Stimulated activated naive CD8-positive, alpha-beta T cell treated with anti-CD3 and anti-CD28 coated beads, Interleukin-15, Interleukin-2, amounts not matched to agents 100 ng/mL and 50 ng/mL, for 24 hours (primary cell): ENCODE data around the gene XYLB.
"Not testable (repeated sequence)": the region's sequence is repeated elsewhere in the genome, so short reads cannot be mapped to it uniquely, and the experiment has no call there.

Experiments used
- H3K27ac Mint-ChIP-seq: one replicate; pipeline ENCODE4 v1.8.0; 2021; ENCODE audit warnings: mild to moderate bottlenecking, mixed read lengths
- H3K27me3 Mint-ChIP-seq: one replicate; pipeline ENCODE4 v1.8.0; 2021; ENCODE audit warnings: mixed read lengths
- H3K36me3 Mint-ChIP-seq: one replicate; pipeline ENCODE4 v1.8.0; 2021; ENCODE audit warnings: low read depth, mixed read lengths
- H3K4me1 Mint-ChIP-seq: one replicate; pipeline ENCODE4 v1.8.0; 2021; ENCODE audit warnings: low read depth, mixed read lengths
- H3K4me3 Mint-ChIP-seq: one replicate; pipeline ENCODE4 v1.8.0; 2021; ENCODE audit warnings: mild to moderate bottlenecking, mixed read lengths
- H3K9me3 Mint-ChIP-seq: one replicate; pipeline ENCODE4 v1.8.0; 2021; ENCODE audit warnings: mixed read lengths

Gene XYLB

DNA sequence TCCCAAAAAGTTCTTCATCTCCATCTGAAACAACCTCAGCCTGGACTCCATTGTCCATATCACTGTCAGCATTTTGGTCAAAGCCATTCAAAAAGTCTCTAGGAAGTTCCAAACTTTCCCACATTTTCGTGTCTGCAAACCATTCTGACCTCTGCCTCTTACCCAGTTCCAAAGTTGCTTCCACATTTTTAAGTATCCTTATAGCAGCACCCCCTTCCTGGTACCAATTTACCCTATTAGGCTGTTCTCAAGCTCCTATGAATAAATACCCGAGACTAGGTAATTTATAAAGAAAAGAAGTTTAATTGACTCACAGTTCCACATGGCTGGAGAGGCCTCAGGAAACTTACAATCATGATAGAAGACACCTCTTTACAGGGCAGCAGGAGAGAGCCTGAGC lies 87.1 kb downstream of the XYLB start:
- Mint-ChIP-seq H3K9me3 (peaks cover 29% of the 10 kb centered on the region), H3K36me3 (peaks cover 23% of the 10 kb centered on the region)
- H3K4me1 Mint-ChIP-seq, H3K4me3 Mint-ChIP-seq, H3K27me3 Mint-ChIP-seq, H3K27ac Mint-ChIP-seq: not testable (repeated sequence)

DNA sequence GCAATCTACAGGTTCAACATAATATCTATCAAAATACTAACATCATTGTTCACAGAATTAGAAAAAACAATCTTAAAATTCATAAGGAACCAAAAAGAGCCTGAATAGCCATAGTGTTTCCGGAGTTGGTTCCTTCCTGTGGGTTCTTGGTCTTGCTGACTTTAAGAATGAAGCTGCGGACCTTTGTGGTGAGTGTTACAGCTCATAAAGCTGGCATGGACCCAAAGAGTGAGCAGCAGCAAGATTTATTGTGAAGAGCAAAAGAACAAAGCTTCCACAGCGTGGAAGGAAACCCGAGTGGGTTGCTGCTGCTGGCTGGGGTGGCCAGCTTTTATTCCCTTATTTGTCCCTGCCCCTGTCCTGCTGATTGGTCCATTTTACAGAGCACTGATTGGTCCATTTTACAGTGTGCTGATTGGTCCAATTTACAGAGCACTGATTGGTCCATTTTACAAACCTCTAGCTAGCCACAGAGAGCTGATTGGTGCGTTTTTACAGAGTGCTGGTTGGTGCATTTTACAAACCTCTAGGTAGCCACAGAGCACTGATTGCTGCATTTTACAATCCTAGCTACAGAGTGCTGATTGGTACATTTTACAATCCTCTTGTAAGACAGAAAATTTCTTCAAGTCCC lies 92.0 kb downstream of the XYLB start:
- Mint-ChIP-seq H3K9me3 (peaks cover 25% of the 10 kb centered on the region), H3K36me3 (peaks cover 10% of the 10 kb centered on the region)
- not testable (repeated sequence) for H3K4me3 Mint-ChIP-seq, H3K27me3 Mint-ChIP-seq, H3K4me1 Mint-ChIP-seq, H3K27ac Mint-ChIP-seq

DNA sequence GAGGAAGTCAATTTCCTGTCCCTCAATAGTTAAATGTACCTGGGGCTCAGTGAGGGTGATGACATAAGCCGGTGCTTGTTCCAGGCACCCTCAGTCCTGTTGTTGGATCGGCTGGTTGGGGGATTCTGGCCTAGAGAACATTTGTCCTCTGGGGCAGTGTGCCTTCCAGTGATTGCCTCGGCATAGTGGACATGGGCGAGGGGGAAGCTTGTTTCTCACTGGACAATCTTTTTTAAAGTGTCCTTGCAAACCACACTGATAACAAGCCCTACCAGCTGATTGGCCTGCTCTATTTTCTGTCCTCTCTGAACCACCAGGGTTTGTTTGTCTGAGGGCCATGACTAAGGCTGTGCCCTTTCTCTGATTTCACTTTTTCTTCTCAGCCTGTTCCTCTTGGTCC lies 96.6 kb downstream of the XYLB start:
- not testable (repeated sequence) for H3K9me3 Mint-ChIP-seq, H3K4me1 Mint-ChIP-seq, H3K27me3 Mint-ChIP-seq, H3K4me3 Mint-ChIP-seq, H3K27ac Mint-ChIP-seq, H3K36me3 Mint-ChIP-seq

DNA sequence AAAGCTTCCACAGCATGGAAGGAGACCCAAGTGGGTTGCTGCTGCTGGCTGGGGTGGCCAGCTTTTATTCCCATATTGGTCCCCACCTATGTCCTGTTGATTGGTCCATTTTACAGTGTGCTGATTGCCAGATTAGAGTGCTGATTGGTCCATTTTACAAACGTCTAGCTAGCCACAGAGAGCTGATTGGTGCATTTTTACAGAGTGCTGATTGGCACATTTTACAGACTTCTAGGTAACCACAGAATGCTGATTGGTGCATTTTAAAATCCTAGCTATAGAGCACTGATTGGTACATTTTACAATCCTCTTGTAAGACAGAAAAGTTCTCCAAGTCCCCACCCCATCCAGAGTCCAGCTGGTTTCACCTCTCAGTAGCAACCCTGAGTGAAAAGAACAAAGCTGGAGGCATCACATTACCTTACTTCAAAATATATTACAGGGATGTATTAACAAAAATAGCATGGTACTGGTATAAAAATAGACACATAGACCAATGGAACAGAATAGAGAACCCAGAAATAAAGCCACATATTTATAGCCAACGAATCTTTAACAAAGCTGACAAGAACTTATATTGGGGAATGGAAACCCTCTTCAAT lies 99.6 kb downstream of the XYLB start:
- no peaks in the 10 kb centered on the region for H3K4me1 Mint-ChIP-seq
- no peak overlapping the region for H3K4me3 Mint-ChIP-seq
- H3K36me3 Mint-ChIP-seq: no peaks in the 10 kb centered on the region
- H3K27ac Mint-ChIP-seq: no peak overlapping the region
- H3K9me3 Mint-ChIP-seq: peaks cover 4% of the 10 kb centered on the region
- H3K27me3 Mint-ChIP-seq: no peaks in the 10 kb centered on the region

DNA sequence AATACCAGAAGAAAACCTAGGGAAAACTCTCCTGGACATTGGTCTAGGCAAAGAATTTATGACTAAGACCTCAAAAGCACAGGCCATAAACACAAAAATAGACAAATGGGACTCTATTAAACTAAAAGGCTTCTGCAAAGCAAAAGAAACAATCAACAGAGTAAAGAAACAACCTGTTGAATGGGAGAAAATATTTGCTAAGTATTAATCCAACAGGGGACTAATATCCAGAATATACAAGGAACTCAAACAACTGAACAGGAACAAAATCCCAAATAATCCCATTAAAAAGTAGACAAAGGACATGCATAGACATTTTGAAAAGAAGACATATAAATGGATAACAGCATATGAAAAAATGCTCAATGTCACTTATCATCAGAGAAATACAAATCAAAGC lies 100.2 kb downstream of the XYLB start:
- peaks cover 4% of the 10 kb centered on the region for H3K9me3 Mint-ChIP-seq
- H3K4me1 Mint-ChIP-seq: no peaks in the 10 kb centered on the region
- H3K4me3 Mint-ChIP-seq: no peak overlapping the region
- H3K27me3 Mint-ChIP-seq: peaks cover 4% of the 10 kb centered on the region
- H3K27ac Mint-ChIP-seq: no peak overlapping the region
- H3K36me3 Mint-ChIP-seq: no peaks in the 10 kb centered on the region

DNA sequence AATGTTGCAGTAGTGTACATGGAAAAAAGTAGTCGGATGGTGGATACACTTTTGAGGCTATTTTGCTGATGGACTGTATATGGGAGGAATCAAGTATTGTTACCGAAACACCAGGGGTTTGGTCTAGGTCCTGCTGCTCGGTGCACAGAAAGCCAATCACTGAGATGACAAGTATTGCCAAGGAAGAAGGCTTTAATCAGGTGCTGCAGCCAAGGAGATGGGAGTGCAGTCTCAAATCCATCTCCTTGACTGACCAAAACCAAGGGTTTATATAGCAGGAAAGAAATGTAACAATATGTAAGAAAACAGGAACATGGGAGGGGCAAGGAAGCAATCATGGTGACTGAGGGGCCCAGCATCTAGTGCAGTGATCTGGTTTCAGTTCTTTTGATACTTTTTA lies 104.3 kb downstream of the XYLB start:
- Mint-ChIP-seq H3K4me3 (no peak overlapping the region), H3K4me1 (peaks cover 19% of the 10 kb centered on the region), H3K36me3 (no peaks in the 10 kb centered on the region), H3K9me3 (peaks cover 4% of the 10 kb centered on the region), H3K27me3 (peaks cover 11% of the 10 kb centered on the region), H3K27ac (no peak overlapping the region)

DNA sequence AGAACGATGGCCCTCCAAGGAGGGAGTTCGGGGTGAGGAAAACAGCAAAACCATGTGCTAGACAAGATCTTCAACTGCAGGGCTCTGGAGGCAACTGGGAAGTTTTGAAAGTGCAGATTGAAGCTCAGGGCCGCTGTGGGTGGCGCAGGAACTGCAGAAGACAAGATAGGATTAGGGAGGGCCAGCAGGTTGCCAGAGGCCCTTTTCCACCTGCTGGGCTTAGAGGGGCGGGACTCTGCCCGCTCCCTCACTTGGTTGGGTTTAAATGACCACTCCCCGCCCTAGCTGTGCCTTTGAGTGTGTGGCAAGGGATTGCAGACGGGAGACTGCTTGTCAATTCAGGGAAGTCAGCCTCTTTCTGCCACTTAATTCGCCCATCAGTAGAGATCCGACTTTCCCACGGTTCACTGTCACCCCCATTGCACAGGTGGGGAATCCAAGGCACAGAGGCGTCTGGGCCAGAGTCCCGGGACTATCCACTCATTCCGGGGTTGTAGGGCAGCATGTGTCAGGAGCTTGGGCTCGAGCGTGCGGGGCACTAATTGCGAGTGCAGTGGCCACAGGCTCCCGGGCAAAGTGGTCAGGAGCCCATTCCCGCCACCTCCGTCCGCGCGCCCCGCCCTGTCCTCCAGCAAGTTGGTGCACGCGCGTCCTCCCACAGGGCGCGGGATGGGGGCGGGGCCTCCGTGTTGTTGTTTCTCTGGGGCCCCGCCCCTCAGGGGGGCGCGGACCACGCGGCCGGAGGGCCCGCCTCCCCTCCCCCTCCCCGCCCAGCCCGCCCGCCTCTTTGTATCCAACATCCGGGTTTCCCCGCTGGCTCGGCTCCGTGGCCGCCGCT lies 106.7 kb downstream of the XYLB start, which contains the start of gene ACVR2B:
Gene ACVR2B, plus strand, starts transcription at position 816 of the 838 bp plus-strand sequence. CDS start 433 bp downstream, outside the sequence.
- Mint-ChIP-seq H3K36me3 (no peaks in the 10 kb centered on the region), H3K4me3 (peak within 1 kb of the TSS; percentile 92), H3K9me3 (peaks cover 4% of the 10 kb centered on the region), H3K4me1 (peaks cover 19% of the 10 kb centered on the region), H3K27ac (peak within 1 kb of the TSS; percentile 87), H3K27me3 (peaks cover 11% of the 10 kb centered on the region)

DNA sequence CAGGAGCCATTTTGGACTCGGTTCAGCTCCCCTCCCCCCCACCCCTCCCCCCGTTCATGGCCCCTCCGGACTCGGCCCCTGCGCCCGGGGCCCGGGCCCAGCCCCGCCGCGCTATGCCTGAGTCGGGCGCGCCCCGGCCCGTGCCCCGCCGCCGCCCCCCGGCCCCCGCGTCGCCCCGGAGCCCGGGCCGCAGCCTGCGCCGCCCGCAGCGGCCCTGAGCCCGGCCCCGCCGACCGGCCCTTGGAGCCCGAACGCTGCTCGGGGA lies 107.3 kb downstream of the XYLB start:
- Mint-ChIP-seq H3K9me3 (peaks cover 4% of the 10 kb centered on the region), H3K4me3 (peak overlapping the region; percentile 37), H3K4me1 (peaks cover 19% of the 10 kb centered on the region), H3K27me3 (peaks cover 11% of the 10 kb centered on the region), H3K27ac (no peak overlapping the region), H3K36me3 (no peaks in the 10 kb centered on the region)

DNA sequence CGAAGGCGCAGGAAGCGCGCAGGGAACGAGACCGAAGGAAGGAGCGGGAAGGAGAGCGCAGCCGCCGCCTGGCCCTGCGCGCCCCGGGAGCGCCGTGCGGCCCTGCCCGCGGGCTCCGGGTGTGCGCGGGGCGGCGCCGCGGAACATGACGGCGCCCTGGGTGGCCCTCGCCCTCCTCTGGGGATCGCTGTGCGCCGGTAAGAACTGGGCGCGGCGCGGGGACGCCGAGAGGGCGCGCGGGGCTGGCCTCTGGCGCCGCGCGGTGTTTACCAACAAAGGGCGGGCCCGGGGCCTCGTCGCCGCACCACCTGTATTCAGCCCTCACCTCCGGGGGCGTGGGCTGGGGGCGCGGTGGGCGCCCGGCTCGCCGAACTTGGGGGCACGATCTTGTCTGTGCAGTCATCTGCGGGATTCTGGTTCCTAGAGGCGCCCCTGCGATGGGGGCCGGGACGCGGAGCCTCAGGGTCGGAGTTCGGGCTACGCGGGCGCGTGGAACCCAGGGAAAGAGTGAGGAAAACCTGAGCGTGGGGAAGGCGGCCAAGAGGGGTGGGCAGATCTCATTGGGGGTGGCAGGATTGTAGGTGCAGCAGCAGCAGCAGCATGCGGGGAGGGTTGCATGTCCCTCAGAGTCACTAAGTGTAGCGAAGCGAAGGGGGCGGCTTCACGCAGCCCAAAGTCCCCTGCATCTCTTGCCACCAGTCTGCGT lies 107.7 kb downstream of the XYLB start:
- H3K36me3 Mint-ChIP-seq: no peaks in the 10 kb centered on the region
- peak overlapping the region; percentile 92 for H3K4me3 Mint-ChIP-seq
- H3K4me1 Mint-ChIP-seq: peaks cover 19% of the 10 kb centered on the region
- peak overlapping the region; percentile 87 for H3K27ac Mint-ChIP-seq
- H3K27me3 Mint-ChIP-seq: peaks cover 11% of the 10 kb centered on the region
- H3K9me3 Mint-ChIP-seq: peaks cover 4% of the 10 kb centered on the region

DNA sequence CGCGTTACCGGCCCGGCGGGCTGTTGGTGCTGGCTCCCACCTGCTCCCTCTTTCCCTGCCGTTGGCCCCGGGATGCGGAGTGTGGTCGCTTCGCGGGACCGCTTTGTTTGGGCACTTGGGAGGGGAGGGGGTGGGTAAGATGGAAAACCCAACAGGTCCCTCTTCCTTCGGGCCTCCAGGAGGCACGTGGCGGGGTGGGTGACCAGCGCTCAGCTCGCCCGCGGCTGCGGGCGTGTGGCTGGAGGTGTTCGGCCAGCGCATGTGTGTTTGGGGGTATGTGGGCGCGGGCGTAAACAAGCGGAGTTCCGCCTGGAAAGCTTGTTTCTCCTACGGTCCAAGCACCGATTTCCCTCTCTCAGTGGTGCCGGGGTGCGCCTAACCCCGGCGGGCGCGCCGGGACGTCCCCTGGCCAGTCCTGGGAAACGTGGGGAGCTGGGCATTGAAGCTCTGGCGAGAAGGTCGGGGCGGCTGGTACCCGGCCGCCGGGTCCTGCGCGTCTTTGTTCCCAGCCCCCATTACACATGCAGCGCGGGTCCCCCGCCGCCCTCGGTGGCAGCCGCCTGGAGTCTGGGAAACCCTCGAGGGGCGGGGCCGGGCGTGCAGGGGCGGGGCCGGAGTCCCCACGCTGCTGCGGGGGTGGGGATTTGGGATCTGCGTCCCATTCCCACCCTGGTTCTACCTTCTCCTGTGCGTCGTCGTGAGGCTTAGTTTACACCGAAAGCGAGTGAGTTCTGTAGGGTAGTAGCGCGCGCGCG lies 108.5 kb downstream of the XYLB start:
- Mint-ChIP-seq H3K4me3 (peak overlapping the region; percentile 92), H3K4me1 (peaks cover 19% of the 10 kb centered on the region), H3K27me3 (peaks cover 11% of the 10 kb centered on the region), H3K27ac (no peak overlapping the region), H3K9me3 (peaks cover 4% of the 10 kb centered on the region), H3K36me3 (no peaks in the 10 kb centered on the region)

DNA sequence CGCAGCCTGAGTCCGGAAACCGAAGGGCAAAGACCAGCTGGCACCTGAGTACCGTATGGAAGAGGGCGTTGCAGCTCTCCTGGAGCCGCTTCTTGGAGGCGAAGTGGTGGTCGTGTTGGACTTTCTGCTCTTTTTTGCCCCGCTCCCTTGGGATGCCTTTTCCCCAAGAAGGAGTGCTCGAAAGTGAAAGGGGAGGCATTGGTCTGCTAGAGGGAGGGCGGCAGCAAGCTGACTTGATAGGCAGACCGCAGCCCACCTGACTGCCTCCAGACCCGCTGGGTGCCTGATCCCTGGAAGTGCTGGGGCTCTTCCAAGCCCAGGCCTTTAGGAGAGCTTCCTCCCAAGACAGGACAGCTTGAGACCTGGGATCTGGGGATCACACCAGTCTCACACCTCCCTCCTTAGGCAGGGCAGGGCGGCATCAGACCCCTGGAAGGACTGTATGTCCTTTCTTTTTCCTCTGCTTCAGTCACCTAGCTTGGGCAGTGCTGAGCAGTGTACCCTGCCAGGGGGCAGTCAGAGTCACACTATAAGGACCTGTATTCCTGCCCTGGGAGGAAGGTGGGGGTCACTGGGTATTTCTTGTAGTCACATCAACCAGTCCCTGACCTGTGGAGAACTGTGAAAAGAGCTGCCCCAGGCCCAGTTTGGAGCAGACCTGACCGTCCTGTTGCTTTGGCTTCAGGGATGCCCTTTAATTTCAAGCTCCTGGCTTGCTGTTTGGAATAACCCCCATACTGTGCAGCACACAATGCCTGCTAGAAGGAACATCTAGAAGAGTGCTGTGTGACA lies 109.2 kb downstream of the XYLB start:
- Mint-ChIP-seq H3K4me3 (peak overlapping the region; percentile 92), H3K36me3 (no peaks in the 10 kb centered on the region), H3K4me1 (peaks cover 19% of the 10 kb centered on the region), H3K27ac (no peak overlapping the region), H3K9me3 (peaks cover 2% of the 10 kb centered on the region), H3K27me3 (peaks cover 11% of the 10 kb centered on the region)

DNA sequence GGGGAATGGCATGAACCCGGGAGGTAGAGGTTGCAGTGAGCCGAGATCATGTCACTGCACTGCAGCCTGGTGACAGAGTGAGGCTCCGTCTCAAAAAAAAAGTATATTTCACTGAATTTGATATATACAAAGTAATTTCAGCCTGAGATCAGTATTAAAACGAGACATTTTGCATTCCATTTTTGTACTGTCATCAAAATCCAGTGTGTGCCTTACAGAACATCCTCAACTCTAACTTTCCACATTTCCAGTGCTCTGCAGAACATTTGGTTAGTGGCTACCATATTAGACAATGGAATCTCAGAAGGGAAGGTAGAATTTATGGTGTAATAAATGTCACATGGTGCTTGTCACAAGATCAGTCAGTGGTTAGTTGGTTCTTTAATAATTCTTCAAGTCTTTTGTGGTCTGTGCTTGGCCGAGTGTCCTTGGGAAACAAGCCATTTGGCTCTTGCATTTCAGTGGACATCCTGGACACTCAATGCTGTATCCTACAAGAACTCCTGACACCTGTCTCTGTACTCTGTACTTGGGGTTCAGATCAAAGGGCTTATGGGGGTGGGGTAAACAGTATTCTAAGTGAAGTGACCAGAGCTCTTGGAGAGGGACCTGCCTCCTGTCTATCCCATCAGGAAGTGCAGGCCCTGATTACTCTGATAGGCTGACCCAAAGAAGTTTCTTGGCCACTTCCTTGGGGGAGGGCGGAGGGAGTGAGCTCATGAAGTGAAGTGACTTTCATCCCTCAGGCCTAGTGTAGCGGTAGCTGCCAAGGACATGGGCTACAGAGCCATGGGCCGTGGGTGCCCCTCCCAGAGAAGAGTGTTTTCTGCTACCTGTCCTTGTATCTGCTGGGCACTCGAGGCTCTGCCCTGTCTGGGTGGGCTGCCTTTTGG lies 110.8 kb downstream of the XYLB start:
- Mint-ChIP-seq H3K27ac (no peak overlapping the region), H3K27me3 (peaks cover 7% of the 10 kb centered on the region), H3K36me3 (no peaks in the 10 kb centered on the region), H3K4me1 (peaks cover 19% of the 10 kb centered on the region), H3K4me3 (no peak overlapping the region), H3K9me3 (no peaks in the 10 kb centered on the region)

DNA sequence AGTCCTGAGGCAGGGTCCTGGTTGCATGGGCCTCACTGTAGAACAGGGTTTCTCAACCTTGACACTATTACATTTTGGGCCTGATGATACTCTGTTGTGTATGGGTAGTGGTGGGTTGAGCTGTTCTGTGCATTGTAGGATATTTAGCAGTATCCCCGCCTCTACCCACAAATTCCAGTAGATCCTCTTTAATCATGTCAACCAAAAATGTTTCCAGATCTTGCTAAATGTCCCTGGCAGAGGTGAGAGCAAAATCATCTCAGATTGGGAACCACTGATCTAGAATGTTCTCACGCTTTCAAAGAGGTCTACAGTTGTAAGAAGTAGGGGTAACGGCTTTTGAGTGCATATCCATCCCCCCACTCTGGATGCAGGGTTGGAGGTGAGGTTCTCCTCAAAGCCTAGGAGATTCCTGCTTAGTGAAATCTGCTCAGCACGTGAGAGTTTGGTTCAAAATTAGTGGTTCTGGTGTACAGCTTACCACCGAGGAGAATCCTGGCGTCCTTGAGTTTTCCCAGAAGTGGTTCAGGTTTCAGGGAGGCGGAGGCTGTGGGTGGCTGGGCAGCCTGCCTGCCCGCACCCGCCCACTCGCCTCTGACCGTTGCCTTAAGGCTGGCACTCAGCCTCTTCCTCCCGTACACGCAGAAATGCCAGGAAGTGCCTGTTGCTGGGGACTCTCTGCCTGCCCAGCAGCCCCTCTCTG lies 112.4 kb downstream of the XYLB start:
- H3K27me3 Mint-ChIP-seq: peaks cover 3% of the 10 kb centered on the region
- no peaks in the 10 kb centered on the region for H3K36me3 Mint-ChIP-seq
- peaks cover 10% of the 10 kb centered on the region for H3K4me1 Mint-ChIP-seq
- H3K9me3 Mint-ChIP-seq: no peaks in the 10 kb centered on the region
- no peak overlapping the region for H3K27ac Mint-ChIP-seq
- H3K4me3 Mint-ChIP-seq: no peak overlapping the region
